ENCODE measurements around the gene TNIK.

- no peak for TF ChIP-seq CTCF (conservative IDR thresholded peaks at IDR 0.05; ENCODE audit: low read depth in 2 of 2)
- no peak for TF ChIP-seq NANOG (IDR thresholded peaks at IDR 0.05; ENCODE audit: borderline replicate concordance)
- no peak for TF ChIP-seq STAT1 (IDR thresholded peaks at IDR 0.05; ENCODE audit: unreplicated experiment)
- TF ChIP-seq EZH2 (IDR thresholded peaks at IDR 0.05; ENCODE audit: low read depth, unreplicated experiment): no peak
- TF ChIP-seq EZH2phosphoT487 (IDR thresholded peaks at IDR 0.05; ENCODE audit: unreplicated experiment): no peak
- no peak for TF ChIP-seq POLR2AphosphoS5 (IDR thresholded peaks at IDR 0.05; ENCODE audit: low read depth)
- TF ChIP-seq JUNB (IDR thresholded peaks at IDR 0.05; ENCODE audit: unreplicated experiment): no peak
- TF ChIP-seq ZNF462 (CRISPR knock-in tag; IDR thresholded peaks at IDR 0.05): no peak
- no peak for TF ChIP-seq REST (IDR thresholded peaks at IDR 0.05; ENCODE audit: unreplicated experiment)
- TF ChIP-seq CREB1 (CRISPR knock-in tag; IDR thresholded peaks at IDR 0.05; ENCODE audit: low read depth): no peak
- no peak for TF ChIP-seq ZNF114 (CRISPR knock-in tag; IDR thresholded peaks at IDR 0.05)
Observed at GRCh38 chr3:171129827-171130226, 330.4 kb downstream of the TNIK start.
